Spleen (tissue), 11 donors: ENCODE data around the gene TBC1D9B. TPM values are rescaled to one million over a fixed set of nuclear protein-coding genes. Genes with fewer than 3 reads are reported as not detected.

Experiments used
- DNase-seq: peaks from one replicate; pipeline ENCODE4 v3.0.0-alpha.2; 2020
- H3K27ac ChIP-seq, 8 donors: fragments of 200-600 bp; sonication (generic) in 7 of 8; 1 replicate in 4 of 8; 2 replicates in 4 of 8; pipeline versions ENCODE4 v1.5.0 to v1.8.0; 2016 to 2021; ENCODE audit warnings: inconsistent platforms in 4 of 8, mild to moderate bottlenecking in 4 of 8, moderate library complexity in 1 of 8
- H3K27me3 ChIP-seq, 7 donors: fragments of 200-600 bp; sonication (generic) in 6 of 7; replicated peaks in 1 of 7; 1 replicate in 4 of 7; 2 replicates in 3 of 7; pipeline versions ENCODE4 v1.5.0 to v1.8.0; 2016 to 2021; ENCODE audit warnings: inconsistent platforms in 3 of 7, mild to moderate bottlenecking in 1 of 7
- H3K36me3 ChIP-seq, 6 donors: fragments of 200-600 bp; sonication (generic) in 5 of 6; 1 replicate in 4 of 6; 2 replicates in 2 of 6; pipeline versions ENCODE4 v1.5.0 to v1.8.0; 2016 to 2021; ENCODE audit warnings: inconsistent platforms in 2 of 6
- H3K4me1 ChIP-seq, 6 donors: fragments of 200-600 bp; sonication (generic) in 5 of 6; 1 replicate in 3 of 6; 2 replicates in 3 of 6; pipeline versions ENCODE4 v1.5.0 to v1.8.0; 2016 to 2021; ENCODE audit warnings: inconsistent platforms in 3 of 6
- H3K4me3 ChIP-seq, 8 donors: fragments of 200-600 bp; sonication (generic) in 7 of 8; 1 replicate in 4 of 8; 2 replicates in 4 of 8; pipeline versions ENCODE4 v1.5.0 to v1.8.0; 2016 to 2021; ENCODE audit warnings: inconsistent platforms in 4 of 8, mild to moderate bottlenecking in 4 of 8, moderate library complexity in 2 of 8
- H3K9me3 ChIP-seq, 8 donors: fragments of 200-600 bp; sonication (generic) in 7 of 8; 1 replicate in 4 of 8; 2 replicates in 4 of 8; pipeline versions ENCODE4 v1.5.0 to v1.8.0; 2016 to 2021; ENCODE audit warnings: inconsistent platforms in 4 of 8
- CTCF ChIP-seq, 11 experiments: fragments of 200-600 bp in 7 of 11; fragments of 450-650 bp in 4 of 11; sonication (generic) in 4 of 11; IDR thresholded peaks in 8 of 11; conservative IDR thresholded peaks in 3 of 11; 1 replicate in 7 of 11; 2 replicates in 4 of 11; pipeline versions ENCODE4 v1.4.0 to v1.8.0; 2016 to 2021; ENCODE audit warnings: antibody characterized with exemption in 11 of 11, inconsistent platforms in 4 of 11, mild to moderate bottlenecking in 1 of 11
- POLR2A ChIP-seq, 3 donors: fragments of 450-650 bp; IDR thresholded peaks; one replicate each; pipeline ENCODE4 v1.5.1; 2017; ENCODE audit warnings: antibody characterized with exemption in 3 of 3, mild to moderate bottlenecking in 1 of 3
- POLR2AphosphoS5 ChIP-seq, 3 donors: sonication (generic); formaldehyde crosslinking; IDR thresholded peaks; one replicate each; pipeline ENCODE4 v1.5.1; 2017; ENCODE audit warnings: antibody characterized with exemption in 3 of 3
- WGBS, 5 donors: extraction: QIAGEN DNeasy Blood & Tissue Kit in 3 of 5; methylation state at CpG; one replicate each; pipeline versions ENCODE4 v1.1.5 to v1.1.7; 2013 to 2018; 5-methylcytosine and 5-hydroxymethylcytosine counted together
- intact Hi-C: fragments of 100-400 bp; cut with DNase I; formaldehyde crosslinking; loops from one replicate; pipeline ENCODE4 v1.15.0; 2023; ENCODE audit warnings: low total_unique reads
- polyA plus RNA-seq, 3 donors: library from polyadenylated mRNA; stranded (reverse); fragments of 200-250 nt; gene quantifications; one replicate each; pipeline ENCODE4 v1.2.1, GENCODE V29; 2013
- total RNA-seq, 7 donors: library from RNA; depleted of rRNA in 3 of 7; stranded (reverse); fragments of >200 nt in 3 of 7; fragmentation: NEBNext Ultra II Directional in 4 of 7; extraction: Animal tissue kit (Norgen Biotek cat#: 25700) in 4 of 7; gene quantifications; one replicate each; pipeline versions ENCODE4 v1.1.0 to v1.2.1, GENCODE V29; 2016 to 2021
- donor health status: healthy with polysubstance abuse.
- donor health status: DM: no; HTN: no; CAD: no; lungs with moderate emphysema.
- donor health status: DM: no; HTN: no; CAD: no.
- donor health status: Bipolar disorder and iron deficiency.
- donor health status: healthy.
- donor health status: DM: no; HTN: no; CAD: no.
- donor health status: DM: yes; HTN: yes; CAD: no.

Gene TBC1D9B
- total and polyA plus RNA-seq, 10 donors, result 29.5 to 140 (median 109) TPM

- Histone ChIP-seq H3K27me3 (no peaks in the 10 kb centered on the region), H3K4me1 (peaks cover 0 to 21% (median 0%) of the 10 kb centered on the region in 6 donors), H3K27ac (peak overlapping the region in 2 of 8 donors; percentile 9 to 20), H3K9me3 (no peaks in the 10 kb centered on the region), H3K4me3 (no peak overlapping the region), H3K36me3 (peaks cover 0 to 96% (median 57%) of the 10 kb centered on the region in 6 donors)
- WGBS, 5 donors, result 74 to 90% (median 87%) methylated on average over 6 to 11 of the region's 11 CpGs
- intact Hi-C loops, result no loop called here
- peak; percentile 66 for DNase-seq
- peak in 1 of 3 donors; percentile 45 for TF ChIP-seq POLR2AphosphoS5 (IDR thresholded peaks at IDR 0.05)
- TF ChIP-seq POLR2A (IDR thresholded peaks at IDR 0.05), result no peak
- no peak for TF ChIP-seq CTCF (IDR thresholded peaks at IDR 0.05 in 8 of 11, conservative IDR thresholded peaks at IDR 0.05 in 3 of 11)
Observed at GRCh38 chr5:179867476-179867875, 40.2 kb downstream of the TBC1D9B start.

GRCh38 chr5:179867079-179867465 is 40.6 kb downstream of the TBC1D9B start:
- H3K36me3 ChIP-seq, result peaks cover 0 to 96% (median 55%) of the 10 kb centered on the region in 6 donors
- H3K27ac ChIP-seq, result peak overlapping the region in 2 of 8 donors; percentile 20 to 36
- H3K27me3 ChIP-seq, result no peaks in the 10 kb centered on the region
- 71 to 91% (median 81%) methylated on average over 6 of the region's 6 CpGs for WGBS, 5 donors
- peaks cover 0 to 21% (median 0%) of the 10 kb centered on the region in 6 donors for H3K4me1 ChIP-seq
- peaks cover 0 to 4% (median 0%) of the 10 kb centered on the region in 8 donors for H3K9me3 ChIP-seq
- intact Hi-C loops, result no loop called here
- TF ChIP-seq POLR2AphosphoS5 (IDR thresholded peaks at IDR 0.05), result no peak
- TF ChIP-seq POLR2A (IDR thresholded peaks at IDR 0.05), result no peak
- TF ChIP-seq CTCF (IDR thresholded peaks at IDR 0.05 in 8 of 11, conservative IDR thresholded peaks at IDR 0.05 in 3 of 11), result no peak
- no peak overlapping the region for H3K4me3 ChIP-seq
- peak; percentile 40 for DNase-seq

GRCh38 chr5:179866241-179867078 is 41.2 kb downstream of the TBC1D9B start:
- DNase-seq, result peak; percentile 60
- H3K36me3 ChIP-seq, result peaks cover 0 to 97% (median 53%) of the 10 kb centered on the region in 6 donors
- 82 to 88% (median 86%) methylated on average over 16 to 21 of the region's 21 CpGs for WGBS, 5 donors

More at GRCh38 chr5:179866241-179867078, 41.2 kb downstream of the TBC1D9B start:
- H3K27ac ChIP-seq, result peak overlapping the region in 1 of 8 donors; percentile 36
- intact Hi-C loops, result no loop called here
- TF ChIP-seq POLR2AphosphoS5 (IDR thresholded peaks at IDR 0.05), result peak in 2 of 3 donors; percentile 15 to 32
- TF ChIP-seq POLR2A (IDR thresholded peaks at IDR 0.05), result no peak
- peak in 3 of 11 experiments; percentile 11 to 15 (median 15) for TF ChIP-seq CTCF (IDR thresholded peaks at IDR 0.05 in 8 of 11, conservative IDR thresholded peaks at IDR 0.05 in 3 of 11)
- no peaks in the 10 kb centered on the region for H3K27me3 ChIP-seq
- peaks cover 0 to 6% (median 0%) of the 10 kb centered on the region in 8 donors for H3K9me3 ChIP-seq
- no peak overlapping the region for H3K4me3 ChIP-seq
- H3K4me1 ChIP-seq, result peaks cover 0 to 21% (median 0%) of the 10 kb centered on the region in 6 donors
